ENCODE measurements around the gene NOSIP. TPM values are rescaled to one million over a fixed set of nuclear protein-coding genes. Genes with fewer than 3 reads are reported as not detected.

The NOSIP gene
- total RNA-seq, 6 donors from 2014 or later = 30.3 to 72.3 (median 57.9) TPM

DNA sequence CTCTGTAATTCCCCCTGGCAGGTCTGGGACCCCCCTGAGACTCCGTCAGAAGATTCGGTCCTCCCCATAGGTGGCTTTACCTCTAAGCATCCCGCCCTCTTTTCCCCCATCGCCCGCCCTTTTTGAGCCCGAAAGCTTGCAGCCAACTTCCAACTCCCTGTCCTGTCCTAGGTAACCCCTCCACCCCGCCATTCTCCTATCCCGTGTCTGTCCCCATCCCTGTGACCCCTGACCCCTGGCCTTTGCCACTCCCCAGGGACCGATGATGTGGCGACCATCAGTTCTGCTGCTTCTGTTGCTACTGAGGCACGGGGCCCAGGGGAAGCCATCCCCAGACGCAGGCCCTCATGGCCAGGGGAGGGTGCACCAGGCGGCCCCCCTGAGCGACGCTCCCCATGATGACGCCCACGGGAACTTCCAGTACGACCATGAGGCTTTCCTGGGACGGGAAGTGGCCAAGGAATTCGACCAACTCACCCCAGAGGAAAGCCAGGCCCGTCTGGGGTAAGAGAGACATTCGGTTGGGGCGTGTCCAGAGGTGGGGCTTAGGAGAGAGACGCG, 52.1 kb downstream of the NOSIP start:
- DNase-seq = no peak
- Histone ChIP-seq H3K4me3 (peak overlapping the region in 3 of 4 donors; percentile 26 to 44 (median 42)), H3K9me3 (no peaks in the 10 kb centered on the region), H3K27me3 (no peaks in the 10 kb centered on the region), H3K36me3 (peaks cover 3 to 21% (median 11%) of the 10 kb centered on the region in 4 donors), H3K27ac (peak overlapping the region in 3 of 4 donors; percentile 25 to 47 (median 37)), H3K4me1 (peaks cover 5 to 20% (median 9%) of the 10 kb centered on the region in 4 donors)
- 61 to 73% methylated on average over 21 to 25 of the region's 25 CpGs for WGBS, 2 donors
- TF ChIP-seq EP300 (IDR thresholded peaks at IDR 0.05) (no peak), CTCF (IDR thresholded peaks at IDR 0.05) (no peak), POLR2AphosphoS5 (IDR thresholded peaks at IDR 0.05) (no peak), POLR2A (IDR thresholded peaks at IDR 0.05) (no peak)
- ATAC-seq (ENCODE audit: low FRiP score in 2 of 2) = peak in 1 of 2 donors; percentile 62

- H3K27me3 ChIP-seq = no peaks in the 10 kb centered on the region
- H3K36me3 ChIP-seq = peaks cover 3 to 44% (median 23%) of the 10 kb centered on the region in 4 donors
- H3K4me1 ChIP-seq = peaks cover 2 to 16% (median 7%) of the 10 kb centered on the region in 4 donors
- WGBS, 2 donors = 86 to 91% methylated on average over 21 to 22 of the region's 22 CpGs
- H3K9me3 ChIP-seq = no peaks in the 10 kb centered on the region
- no peak for TF ChIP-seq CTCF (IDR thresholded peaks at IDR 0.05)
- no peak for TF ChIP-seq POLR2A (IDR thresholded peaks at IDR 0.05)
- TF ChIP-seq EP300 (IDR thresholded peaks at IDR 0.05) = no peak
- no peak for TF ChIP-seq POLR2AphosphoS5 (IDR thresholded peaks at IDR 0.05)
- H3K27ac ChIP-seq = no peak overlapping the region
- ATAC-seq (ENCODE audit: low FRiP score in 2 of 2) = no peak
- DNase-seq = peak in 1 of 2 donors; percentile 64
- no peak overlapping the region for H3K4me3 ChIP-seq
Observed at GRCh38 chr19:49524812-49525455, 55.4 kb downstream of the NOSIP start.

- Histone ChIP-seq H3K27ac (peak overlapping the region in 1 of 4 donors; percentile 19), H3K4me3 (no peak overlapping the region), H3K36me3 (peaks cover 3 to 54% (median 22%) of the 10 kb centered on the region in 4 donors), H3K4me1 (peaks cover 6 to 14% (median 12%) of the 10 kb centered on the region in 4 donors), H3K27me3 (no peaks in the 10 kb centered on the region), H3K9me3 (no peaks in the 10 kb centered on the region)
- 80 to 85% methylated on average over 13 of the region's 13 CpGs for WGBS, 2 donors
- TF ChIP-seq POLR2AphosphoS5 (IDR thresholded peaks at IDR 0.05) (no peak), EP300 (IDR thresholded peaks at IDR 0.05) (no peak), POLR2A (IDR thresholded peaks at IDR 0.05) (no peak), CTCF (IDR thresholded peaks at IDR 0.05) (no peak)
- ATAC-seq (ENCODE audit: low FRiP score in 2 of 2) (peak; percentile 9 to 61), DNase-seq (no peak)
Observed at GRCh38 chr19:49520705-49521319, 59.5 kb downstream of the NOSIP start.

GRCh38 chr19:49518033-49518432, 62.3 kb downstream of the NOSIP start:
- no peak overlapping the region for H3K4me3 ChIP-seq
- H3K4me1 ChIP-seq = peaks cover 28 to 40% (median 30%) of the 10 kb centered on the region in 4 donors
- H3K27me3 ChIP-seq = no peaks in the 10 kb centered on the region
- ATAC-seq (ENCODE audit: low FRiP score in 2 of 2) (no peak), DNase-seq (no peak)
- H3K36me3 ChIP-seq = peaks cover 0 to 46% (median 14%) of the 10 kb centered on the region in 4 donors
- no peak overlapping the region for H3K27ac ChIP-seq
- WGBS, 2 donors = 95 to 98% methylated on average over 3 of the region's 3 CpGs
- H3K9me3 ChIP-seq = no peaks in the 10 kb centered on the region
- no peak for TF ChIP-seq EP300 (IDR thresholded peaks at IDR 0.05)
- TF ChIP-seq CTCF (IDR thresholded peaks at IDR 0.05) = no peak
- TF ChIP-seq POLR2AphosphoS5 (IDR thresholded peaks at IDR 0.05) = no peak
- no peak for TF ChIP-seq POLR2A (IDR thresholded peaks at IDR 0.05)

All from upper lobe of left lung (tissue), 6 donors.